ENCODE data around the gene CPB2. TPM values are rescaled to one million over a fixed set of nuclear protein-coding genes. Genes with fewer than 3 reads are reported as not detected.

Gene CPB2
- total RNA-seq, 1 donor from 2014 or later: not detected

- no peaks in the 10 kb centered on the region for H3K4me1 Mint-ChIP-seq
- TF ChIP-seq CTCF (IDR thresholded peaks at IDR 0.05): no peak
- H3K36me3 Mint-ChIP-seq (ENCODE audit: low read depth): peaks cover 68% of the 10 kb centered on the region
- no peak for ATAC-seq (ENCODE audit: low read depth)
- H3K9me3 Mint-ChIP-seq: no peaks in the 10 kb centered on the region
- H3K27me3 Mint-ChIP-seq: no peaks in the 10 kb centered on the region
- DNase-seq: no peak
- no peak overlapping the region for H3K4me3 Mint-ChIP-seq
- ChIA-PET CTCF (no interaction called here), POLR2A (no interaction called here)
- intact Hi-C loops (cut with micrococcal nuclease): no loop called here
- no peak overlapping the region for H3K27ac Mint-ChIP-seq
These were observed 65.2 kb downstream of the CPB2 start for GRCh38 chr13:46039411-46040182.

GRCh38 chr13:46038296-46038695 is 66.5 kb downstream of the CPB2 start:
- DNase-seq: no peak
- no peak for ATAC-seq (ENCODE audit: low read depth)
- no peak overlapping the region for H3K27ac Mint-ChIP-seq
- H3K9me3 Mint-ChIP-seq: peaks cover 3% of the 10 kb centered on the region
- H3K27me3 Mint-ChIP-seq: no peaks in the 10 kb centered on the region
- no peak overlapping the region for H3K4me3 Mint-ChIP-seq
- no peaks in the 10 kb centered on the region for H3K4me1 Mint-ChIP-seq
- CTCF ChIA-PET: no interaction called here
- no peak for TF ChIP-seq CTCF (IDR thresholded peaks at IDR 0.05)
- intact Hi-C loops (cut with micrococcal nuclease): no loop called here
- POLR2A ChIA-PET: no interaction called here
- peaks cover 78% of the 10 kb centered on the region for H3K36me3 Mint-ChIP-seq (ENCODE audit: low read depth)

- no peak overlapping the region for H3K27ac Mint-ChIP-seq
- no peaks in the 10 kb centered on the region for H3K27me3 Mint-ChIP-seq
- H3K36me3 Mint-ChIP-seq (ENCODE audit: low read depth): peaks cover 80% of the 10 kb centered on the region
- intact Hi-C loops (cut with micrococcal nuclease): no loop called here
- TF ChIP-seq CTCF (IDR thresholded peaks at IDR 0.05): no peak
- no peak for ATAC-seq (ENCODE audit: low read depth)
- H3K9me3 Mint-ChIP-seq: peaks cover 4% of the 10 kb centered on the region
- no peaks in the 10 kb centered on the region for H3K4me1 Mint-ChIP-seq
- POLR2A ChIA-PET: interaction anchor here (0.5 kb wide), 1 partner anchor 20 kb away, joined by 3 read pairs; no protein-coding TSS in a partner anchor
- no peak overlapping the region for H3K4me3 Mint-ChIP-seq
- CTCF ChIA-PET: no interaction called here
- DNase-seq: no peak
These were observed 69.8 kb downstream of the CPB2 start for GRCh38 chr13:46035066-46035465.

- Mint-ChIP-seq H3K27ac (no peak overlapping the region), H3K36me3 (ENCODE audit: low read depth) (peaks cover 80% of the 10 kb centered on the region), H3K4me3 (no peak overlapping the region), H3K9me3 (peaks cover 17% of the 10 kb centered on the region), H3K4me1 (peaks cover 5% of the 10 kb centered on the region), H3K27me3 (no peaks in the 10 kb centered on the region)
- DNase-seq (no peak), ATAC-seq (ENCODE audit: low read depth) (no peak)
- intact Hi-C loops (cut with micrococcal nuclease): no loop called here
- POLR2A ChIA-PET: no interaction called here
- no peak for TF ChIP-seq CTCF (IDR thresholded peaks at IDR 0.05)
- CTCF ChIA-PET: no interaction called here
These were observed 72.5 kb downstream of the CPB2 start for GRCh38 chr13:46032341-46032740.

GRCh38 chr13:46031581-46032263 is 73.1 kb downstream of the CPB2 start:
- POLR2A ChIA-PET: no interaction called here
- Mint-ChIP-seq H3K4me1 (peaks cover 5% of the 10 kb centered on the region), H3K36me3 (ENCODE audit: low read depth) (peaks cover 78% of the 10 kb centered on the region), H3K9me3 (peaks cover 17% of the 10 kb centered on the region), H3K27me3 (no peaks in the 10 kb centered on the region), H3K27ac (no peak overlapping the region), H3K4me3 (no peak overlapping the region)
- DNase-seq: no peak
- intact Hi-C loops (cut with micrococcal nuclease): no loop called here
- TF ChIP-seq CTCF (IDR thresholded peaks at IDR 0.05): no peak
- ATAC-seq (ENCODE audit: low read depth): no peak
- CTCF ChIA-PET: no interaction called here
